Fibroblast of skin of back (primary cell): ENCODE data around the gene KIF26B.

Experiments
- DNase-seq: peaks from one replicate; pipeline ENCODE4 v3.0.0-alpha.2; 2013

KIF26B gene

GRCh38 chr1:245528258-245528635, 373.5 kb downstream of the KIF26B start:
- no peak for DNase-seq

- no peak for DNase-seq
Measured at GRCh38 chr1:245530937-245531336, 376.2 kb downstream of the KIF26B start.

- DNase-seq = peak; percentile 23
Measured at GRCh38 chr1:245537992-245538391, 383.2 kb downstream of the KIF26B start.

- DNase-seq = no peak
Measured at GRCh38 chr1:245538671-245539070, 383.9 kb downstream of the KIF26B start.

- peak; percentile 2 for DNase-seq
Measured at GRCh38 chr1:245541369-245541768, 386.6 kb downstream of the KIF26B start.

- DNase-seq = no peak
Measured at GRCh38 chr1:245542365-245542764, 387.6 kb downstream of the KIF26B start.

- DNase-seq = no peak
Measured at GRCh38 chr1:245544236-245544635, 389.5 kb downstream of the KIF26B start.

GRCh38 chr1:245546875-245547274, 392.1 kb downstream of the KIF26B start:
- DNase-seq = no peak

- no peak for DNase-seq
Measured at GRCh38 chr1:245549996-245550719, 395.4 kb downstream of the KIF26B start.

- no peak for DNase-seq
Measured at GRCh38 chr1:245550720-245551043, 395.9 kb downstream of the KIF26B start.

GRCh38 chr1:245551536-245551935, 396.8 kb downstream of the KIF26B start:
- DNase-seq = no peak

GRCh38 chr1:245552331-245552730, 397.5 kb downstream of the KIF26B start:
- DNase-seq = peak; percentile 56

GRCh38 chr1:245556057-245556456, 401.3 kb downstream of the KIF26B start:
- no peak for DNase-seq

GRCh38 chr1:245558069-245558468, 403.3 kb downstream of the KIF26B start:
- DNase-seq = no peak

GRCh38 chr1:245560316-245560859, 405.6 kb downstream of the KIF26B start:
- DNase-seq = no peak

- no peak for DNase-seq
Measured at GRCh38 chr1:245561665-245562234, 407.0 kb downstream of the KIF26B start.

- DNase-seq = no peak
Measured at GRCh38 chr1:245566134-245566533, 411.3 kb downstream of the KIF26B start.

- no peak for DNase-seq
Measured at GRCh38 chr1:245566952-245567351, 412.2 kb downstream of the KIF26B start.

- DNase-seq = no peak
Measured at GRCh38 chr1:245571815-245572294, 417.1 kb downstream of the KIF26B start.

GRCh38 chr1:245572709-245573108, 417.9 kb downstream of the KIF26B start:
- no peak for DNase-seq

GRCh38 chr1:245575710-245576109, 420.9 kb downstream of the KIF26B start:
- peak; percentile 22 for DNase-seq

- no peak for DNase-seq
Measured at GRCh38 chr1:245576323-245576722, 421.5 kb downstream of the KIF26B start.

GRCh38 chr1:245577191-245578157, 422.7 kb downstream of the KIF26B start:
- no peak for DNase-seq
